Body of pancreas (tissue), 4 donors: ENCODE measurements around the gene NLGN1.

Experiments used
- CTCF ChIP-seq, 7 experiments: fragments of 450-650 bp in 4 of 7; fragments of 200-600 bp in 3 of 7; sonication (generic) in 3 of 7; IDR thresholded peaks; one replicate each; pipeline ENCODE4 v1.5.1; 2016 to 2019; ENCODE audit warnings: antibody characterized with exemption in 7 of 7
- POLR2A ChIP-seq, 3 donors: fragments of 450-650 bp; IDR thresholded peaks; one replicate each; pipeline ENCODE4 v1.6.1; 2016; ENCODE audit warnings: antibody characterized with exemption in 3 of 3, mild to moderate bottlenecking in 2 of 3

- TF ChIP-seq CTCF (IDR thresholded peaks at IDR 0.05) (no peak), POLR2A (IDR thresholded peaks at IDR 0.05) (no peak)
Measured at GRCh38 chr3:174168538-174169254, 771.2 kb downstream of the NLGN1 start.
